Activated naive CD8-positive, alpha-beta T cell treated with anti-CD3 and anti-CD28 coated beads, Interleukin-2, amount 10 ng/mL, durations not matched to agents 7 days and 5 days (primary cell): ENCODE measurements around the gene LLGL2. TPM values are rescaled to one million over a fixed set of nuclear protein-coding genes. Genes with fewer than 3 reads are reported as not detected.

Experiments used
- ATAC-seq: fragments of 150-1000 bp; cut with Tn5 transposase; one replicate; pipeline ENCODE4 v1.10.0; 2021; ENCODE audit warnings: low read depth, moderate library complexity
- POLR2A ChIA-PET: fragments of 350-600 bp; sonication (Branson Sonifier 250); formaldehyde crosslinking; loops from one replicate; lab custom pipeline; 2021; ENCODE audit warnings: antibody characterized with exemption; lab: Charles Lee
- DNase-seq: peaks from one replicate; pipeline ENCODE4 v3.0.0; 2021
- H3K27ac Mint-ChIP-seq: one replicate; pipeline ENCODE4 v1.8.0; 2022; ENCODE audit warnings: mild to moderate bottlenecking, mixed read lengths
- H3K27me3 Mint-ChIP-seq: one replicate; pipeline ENCODE4 v1.8.0; 2022; ENCODE audit warnings: mild to moderate bottlenecking, moderate library complexity, mixed read lengths
- H3K36me3 Mint-ChIP-seq: one replicate; pipeline ENCODE4 v1.8.0; 2021; ENCODE audit warnings: mild to moderate bottlenecking, mixed read lengths
- H3K4me1 Mint-ChIP-seq: one replicate; pipeline ENCODE4 v1.8.0; 2021; ENCODE audit warnings: mixed read lengths
- H3K4me3 Mint-ChIP-seq: one replicate; pipeline ENCODE4 v1.8.0; 2022; ENCODE audit warnings: mild to moderate bottlenecking, moderate library complexity, mixed read lengths
- H3K9me3 Mint-ChIP-seq: one replicate; pipeline ENCODE4 v1.8.0; 2021; ENCODE audit warnings: mixed read lengths
- microRNA-seq: library from miRNA; unstranded; fragments of <30 nt; microRNA quantifications from one replicate; pipeline ENCODE4 v1.2.0, GENCODE V29; 2022
- total RNA-seq, 2 experiments: library from RNA; stranded (reverse); gene quantifications; one replicate each; pipeline ENCODE4 v1.2.3, GENCODE V29; 2021

The LLGL2 gene
- total RNA-seq, 2 experiments from 2014 or later = 36.9 to 37.2 TPM

DNA sequence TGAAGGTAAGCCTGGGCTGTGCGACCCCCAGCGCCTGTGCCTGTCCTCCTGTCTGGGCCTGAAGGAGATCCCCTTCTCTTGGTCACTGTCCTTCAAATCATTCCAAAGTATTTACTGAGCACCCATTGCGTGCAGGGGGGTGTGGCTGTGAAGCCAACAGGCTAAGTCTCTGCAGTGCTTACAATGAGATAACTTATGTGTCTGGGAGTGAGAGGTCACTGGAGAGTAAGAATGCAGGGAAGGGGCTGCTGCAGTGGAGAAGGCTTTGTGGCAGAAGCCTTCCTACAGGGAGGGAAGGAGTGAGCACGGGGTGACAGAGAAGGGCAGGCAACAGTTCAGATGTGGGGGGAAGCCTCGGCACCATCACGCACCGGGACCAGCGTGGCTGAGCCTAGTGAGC, 96.6 kb downstream of the LLGL2 start:
- H3K9me3 Mint-ChIP-seq = no peaks in the 10 kb centered on the region
- H3K27me3 Mint-ChIP-seq = no peaks in the 10 kb centered on the region
- POLR2A ChIA-PET = no interaction called here
- peaks cover 2% of the 10 kb centered on the region for H3K4me1 Mint-ChIP-seq
- H3K27ac Mint-ChIP-seq = no peak overlapping the region
- DNase-seq (no peak), ATAC-seq (no peak)
- H3K4me3 Mint-ChIP-seq = no peak overlapping the region
- H3K36me3 Mint-ChIP-seq = no peaks in the 10 kb centered on the region

DNA sequence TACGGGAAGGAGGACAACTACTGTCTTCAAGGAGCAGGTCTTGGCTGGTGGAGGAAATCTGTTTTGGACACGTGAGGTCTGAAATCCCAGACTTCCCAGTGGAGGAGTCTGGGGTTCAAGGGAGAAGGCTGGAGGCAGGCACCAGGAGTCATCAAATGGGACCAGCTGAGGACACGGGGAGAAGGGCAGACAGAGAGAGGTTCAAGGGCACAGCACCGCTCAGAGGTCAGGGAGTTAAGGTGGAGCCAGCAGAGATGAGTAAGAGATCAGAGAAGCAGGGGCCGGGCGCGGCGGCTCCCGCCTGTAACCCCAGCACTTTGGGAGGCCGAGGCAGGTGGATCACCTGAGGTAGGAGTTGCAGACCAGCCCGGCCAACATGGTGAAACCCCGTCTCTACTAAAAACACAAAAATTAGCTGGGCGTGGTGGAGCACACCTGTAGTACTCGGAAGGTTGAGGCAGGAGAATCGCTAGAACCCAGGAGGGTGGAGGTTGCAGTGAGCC, 97.3 kb downstream of the LLGL2 start:
- H3K4me3 Mint-ChIP-seq = no peak overlapping the region
- POLR2A ChIA-PET = no interaction called here
- H3K36me3 Mint-ChIP-seq = no peaks in the 10 kb centered on the region
- no peaks in the 10 kb centered on the region for H3K9me3 Mint-ChIP-seq
- peaks cover 2% of the 10 kb centered on the region for H3K4me1 Mint-ChIP-seq
- no peaks in the 10 kb centered on the region for H3K27me3 Mint-ChIP-seq
- DNase-seq (no peak), ATAC-seq (no peak)
- peak overlapping the region; percentile 57 for H3K27ac Mint-ChIP-seq

DNA sequence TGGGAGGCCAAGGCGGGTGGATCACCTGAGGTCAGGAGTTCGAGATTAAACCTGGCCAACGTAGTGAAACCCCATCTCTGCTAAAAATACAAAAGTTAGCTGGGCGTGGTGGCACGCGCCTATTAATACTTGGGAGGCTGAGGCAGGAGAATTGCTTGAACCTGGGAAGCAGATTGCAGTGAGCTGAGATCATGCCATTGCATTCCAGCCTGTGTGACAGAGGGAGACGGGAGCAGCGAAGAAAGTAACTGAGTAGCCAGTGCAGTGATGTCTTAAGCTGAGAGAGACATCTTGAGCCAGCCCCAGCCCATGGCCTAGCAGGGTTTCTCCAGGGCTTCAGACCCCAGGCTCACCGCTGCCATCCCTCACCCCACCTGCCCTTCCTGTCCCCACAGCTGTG, 97.9 kb downstream of the LLGL2 start:
- DNase-seq = no peak
- no peaks in the 10 kb centered on the region for H3K36me3 Mint-ChIP-seq
- POLR2A ChIA-PET = interaction anchor here (0.6 kb wide), 1 partner anchor 40 kb away, joined by 3 read pairs; no protein-coding TSS in a partner anchor
- no peaks in the 10 kb centered on the region for H3K9me3 Mint-ChIP-seq
- H3K27ac Mint-ChIP-seq = no peak overlapping the region
- no peaks in the 10 kb centered on the region for H3K27me3 Mint-ChIP-seq
- no peak overlapping the region for H3K4me3 Mint-ChIP-seq
- peaks cover 2% of the 10 kb centered on the region for H3K4me1 Mint-ChIP-seq
- no peak for ATAC-seq

DNA sequence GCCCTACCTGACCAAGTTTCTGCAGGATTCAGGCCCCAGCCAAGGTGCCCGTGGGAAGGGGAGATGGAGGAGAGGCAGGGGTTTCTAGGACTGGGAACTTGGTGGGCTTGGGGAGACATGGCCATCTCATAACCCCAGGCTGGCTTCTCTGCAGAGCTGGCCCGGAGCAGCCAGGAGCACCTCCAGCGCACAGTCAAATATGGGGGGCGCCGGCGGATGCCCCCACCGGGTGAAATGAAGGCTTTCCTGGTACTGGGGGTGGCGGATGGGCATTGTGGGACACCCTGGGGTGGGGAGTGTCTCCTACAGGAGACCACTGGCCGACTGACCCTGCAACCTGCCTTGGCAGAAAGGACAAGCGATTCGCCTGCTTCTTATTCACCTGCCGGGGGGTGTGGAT, 98.5 kb downstream of the LLGL2 start:
- POLR2A ChIA-PET = interaction anchor here (1.5 kb wide), 1 partner anchor 129 kb away, joined by 4 read pairs; no protein-coding TSS in a partner anchor
- Mint-ChIP-seq H3K4me1 (peaks cover 2% of the 10 kb centered on the region), H3K27me3 (no peaks in the 10 kb centered on the region), H3K36me3 (no peaks in the 10 kb centered on the region), H3K4me3 (no peak overlapping the region), H3K9me3 (no peaks in the 10 kb centered on the region), H3K27ac (no peak overlapping the region)
- DNase-seq = no peak
- no peak for ATAC-seq

Small RNAs within 50 kb of the gene (microRNA-seq; reads per million reads assigned to microRNA genes)
- not detected for gene MIR6785

Other genes starting within 250 kb of the LLGL2 start
- gene SLC25A19, start 236.3 kb upstream of the LLGL2 start, total RNA-seq = 10 to 100 TPM; 26.7 to 27.9 TPM
- gene GRB2, start 120.0 kb upstream of the LLGL2 start, total RNA-seq = 100 to 1,000 TPM; 149 to 155 TPM
- 100 to 1,000 TPM; 112 to 115 TPM for gene TMEM94, start 69.1 kb upstream of the LLGL2 start, total RNA-seq
- gene CASKIN2, start 10.2 kb upstream of the LLGL2 start, total RNA-seq = 1 to 10 TPM in 1 of 2 experiments, under 1 TPM in 1; 0.72 to 2.3 TPM
- gene TSEN54, start 9.2 kb upstream of the LLGL2 start, total RNA-seq = 10 to 100 TPM; 75.2 to 76.0 TPM
- 100 to 1,000 TPM; 120 to 125 TPM for gene MYO15B, start 62.1 kb downstream of the LLGL2 start, total RNA-seq
- under 1 TPM; 0.26 to 0.42 TPM for gene SMIM5, start 107.7 kb downstream of the LLGL2 start, total RNA-seq
- gene RECQL5, start 141.5 kb downstream of the LLGL2 start, total RNA-seq = 10 to 100 TPM; 49.8 to 50.8 TPM
- gene SAP30BP, start 141.6 kb downstream of the LLGL2 start, total RNA-seq = 100 to 1,000 TPM; 112 to 113 TPM
- gene ITGB4, start 195.8 kb downstream of the LLGL2 start, total RNA-seq = 1 to 10 TPM; 1.0 to 1.4 TPM
- 10 to 100 TPM; 50.4 to 53.0 TPM for gene GALK1, start 239.5 kb downstream of the LLGL2 start, total RNA-seq